ENCODE measurements around the gene ZNF560. TPM values are rescaled to one million over a fixed set of nuclear protein-coding genes. Genes with fewer than 3 reads are reported as not detected.

The ZNF560 gene
- total and polyA plus RNA-seq, 2 of the 13 experiments (the other 11 are each of a cell fraction or from before 2014, with no cell fraction given) = not detected

GRCh38 chr19:9538183-9539058 lies 40.0 kb upstream of the ZNF560 start, which contains the start of gene ZNF426 (continued):
- TF ChIP-seq, protein P1, sequence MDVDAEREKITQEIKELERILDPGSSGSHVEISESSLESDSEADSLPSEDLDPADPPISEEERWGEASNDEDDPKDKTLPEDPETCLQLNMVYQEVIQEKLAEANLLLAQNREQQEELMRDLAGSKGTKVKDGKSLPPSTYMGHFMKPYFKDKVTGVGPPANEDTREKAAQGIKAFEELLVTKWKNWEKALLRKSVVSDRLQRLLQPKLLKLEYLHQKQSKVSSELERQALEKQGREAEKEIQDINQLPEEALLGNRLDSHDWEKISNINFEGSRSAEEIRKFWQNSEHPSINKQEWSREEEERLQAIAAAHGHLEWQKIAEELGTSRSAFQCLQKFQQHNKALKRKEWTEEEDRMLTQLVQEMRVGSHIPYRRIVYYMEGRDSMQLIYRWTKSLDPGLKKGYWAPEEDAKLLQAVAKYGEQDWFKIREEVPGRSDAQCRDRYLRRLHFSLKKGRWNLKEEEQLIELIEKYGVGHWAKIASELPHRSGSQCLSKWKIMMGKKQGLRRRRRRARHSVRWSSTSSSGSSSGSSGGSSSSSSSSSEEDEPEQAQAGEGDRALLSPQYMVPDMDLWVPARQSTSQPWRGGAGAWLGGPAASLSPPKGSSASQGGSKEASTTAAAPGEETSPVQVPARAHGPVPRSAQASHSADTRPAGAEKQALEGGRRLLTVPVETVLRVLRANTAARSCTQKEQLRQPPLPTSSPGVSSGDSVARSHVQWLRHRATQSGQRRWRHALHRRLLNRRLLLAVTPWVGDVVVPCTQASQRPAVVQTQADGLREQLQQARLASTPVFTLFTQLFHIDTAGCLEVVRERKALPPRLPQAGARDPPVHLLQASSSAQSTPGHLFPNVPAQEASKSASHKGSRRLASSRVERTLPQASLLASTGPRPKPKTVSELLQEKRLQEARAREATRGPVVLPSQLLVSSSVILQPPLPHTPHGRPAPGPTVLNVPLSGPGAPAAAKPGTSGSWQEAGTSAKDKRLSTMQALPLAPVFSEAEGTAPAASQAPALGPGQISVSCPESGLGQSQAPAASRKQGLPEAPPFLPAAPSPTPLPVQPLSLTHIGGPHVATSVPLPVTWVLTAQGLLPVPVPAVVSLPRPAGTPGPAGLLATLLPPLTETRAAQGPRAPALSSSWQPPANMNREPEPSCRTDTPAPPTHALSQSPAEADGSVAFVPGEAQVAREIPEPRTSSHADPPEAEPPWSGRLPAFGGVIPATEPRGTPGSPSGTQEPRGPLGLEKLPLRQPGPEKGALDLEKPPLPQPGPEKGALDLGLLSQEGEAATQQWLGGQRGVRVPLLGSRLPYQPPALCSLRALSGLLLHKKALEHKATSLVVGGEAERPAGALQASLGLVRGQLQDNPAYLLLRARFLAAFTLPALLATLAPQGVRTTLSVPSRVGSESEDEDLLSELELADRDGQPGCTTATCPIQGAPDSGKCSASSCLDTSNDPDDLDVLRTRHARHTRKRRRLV (CRISPR knock-in tag; IDR thresholded peaks at IDR 0.05) = 0 out of 2 replicates have a peak, but pooled peaks have one; percentile 63
- TF ChIP-seq CAMTA2 (CRISPR knock-in tag; IDR thresholded peaks at IDR 0.05; ENCODE audit: borderline replicate concordance) (no peak), KDM4B (CRISPR knock-in tag; IDR thresholded peaks at IDR 0.05) (0 out of 2 replicates have a peak, but pooled peaks have one; percentile 61), ZFP90 (CRISPR knock-in tag; IDR thresholded peaks at IDR 0.05; ENCODE audit: borderline replicate concordance) (peak; percentile 62; the same call in 1 of the 2 replicates), MXD3 (CRISPR knock-in tag; IDR thresholded peaks at IDR 0.05) (0 out of 2 replicates have a peak, but pooled peaks have one; percentile 50), ZNF3 (CRISPR knock-in tag; IDR thresholded peaks at IDR 0.05) (no peak), ZSCAN21 (CRISPR knock-in tag; IDR thresholded peaks at IDR 0.05; ENCODE audit: borderline replicate concordance) (peak; percentile 41; the same call in 1 of the 2 replicates), USF2 (IDR thresholded peaks at IDR 0.05; ENCODE audit: low read depth, low read length) (no peak), USF2 (CRISPR knock-in tag; IDR thresholded peaks at IDR 0.05; ENCODE audit: borderline replicate concordance) (no peak), ZNF10 (CRISPR knock-in tag; IDR thresholded peaks at IDR 0.05; ENCODE audit: borderline replicate concordance, low read depth) (no peak), MXD4 (CRISPR knock-in tag; IDR thresholded peaks at IDR 0.05) (0 out of 2 replicates have a peak, but pooled peaks have one; percentile 62), TAF15 (IDR thresholded peaks at IDR 0.05; ENCODE audit: low read depth, low read length, poor library complexity, severe bottlenecking) (peak; percentile 11), ZIK1 (CRISPR knock-in tag; IDR thresholded peaks at IDR 0.05; ENCODE audit: borderline replicate concordance, low read depth) (peak; percentile 52; the same call in 1 of the 2 replicates), FOSL2 (CRISPR knock-in tag; IDR thresholded peaks at IDR 0.05) (0 out of 2 replicates have a peak, but pooled peaks have one; percentile 2), IRF2 (CRISPR knock-in tag; IDR thresholded peaks at IDR 0.05) (peak; percentile 96)
- TF ChIP-seq, protein P2, sequence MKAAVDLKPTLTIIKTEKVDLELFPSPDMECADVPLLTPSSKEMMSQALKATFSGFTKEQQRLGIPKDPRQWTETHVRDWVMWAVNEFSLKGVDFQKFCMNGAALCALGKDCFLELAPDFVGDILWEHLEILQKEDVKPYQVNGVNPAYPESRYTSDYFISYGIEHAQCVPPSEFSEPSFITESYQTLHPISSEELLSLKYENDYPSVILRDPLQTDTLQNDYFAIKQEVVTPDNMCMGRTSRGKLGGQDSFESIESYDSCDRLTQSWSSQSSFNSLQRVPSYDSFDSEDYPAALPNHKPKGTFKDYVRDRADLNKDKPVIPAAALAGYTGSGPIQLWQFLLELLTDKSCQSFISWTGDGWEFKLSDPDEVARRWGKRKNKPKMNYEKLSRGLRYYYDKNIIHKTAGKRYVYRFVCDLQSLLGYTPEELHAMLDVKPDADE (CRISPR knock-in tag; IDR thresholded peaks at IDR 0.05) = 0 out of 2 replicates have a peak, but pooled peaks have one; percentile 42
- TF ChIP-seq, protein P3, sequence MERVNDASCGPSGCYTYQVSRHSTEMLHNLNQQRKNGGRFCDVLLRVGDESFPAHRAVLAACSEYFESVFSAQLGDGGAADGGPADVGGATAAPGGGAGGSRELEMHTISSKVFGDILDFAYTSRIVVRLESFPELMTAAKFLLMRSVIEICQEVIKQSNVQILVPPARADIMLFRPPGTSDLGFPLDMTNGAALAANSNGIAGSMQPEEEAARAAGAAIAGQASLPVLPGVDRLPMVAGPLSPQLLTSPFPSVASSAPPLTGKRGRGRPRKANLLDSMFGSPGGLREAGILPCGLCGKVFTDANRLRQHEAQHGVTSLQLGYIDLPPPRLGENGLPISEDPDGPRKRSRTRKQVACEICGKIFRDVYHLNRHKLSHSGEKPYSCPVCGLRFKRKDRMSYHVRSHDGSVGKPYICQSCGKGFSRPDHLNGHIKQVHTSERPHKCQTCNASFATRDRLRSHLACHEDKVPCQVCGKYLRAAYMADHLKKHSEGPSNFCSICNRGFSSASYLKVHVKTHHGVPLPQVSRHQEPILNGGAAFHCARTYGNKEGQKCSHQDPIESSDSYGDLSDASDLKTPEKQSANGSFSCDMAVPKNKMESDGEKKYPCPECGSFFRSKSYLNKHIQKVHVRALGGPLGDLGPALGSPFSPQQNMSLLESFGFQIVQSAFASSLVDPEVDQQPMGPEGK (CRISPR knock-in tag; IDR thresholded peaks at IDR 0.05) = peak; percentile 79
